ENCODE measurements around the gene COBL.

The COBL gene

DNA sequence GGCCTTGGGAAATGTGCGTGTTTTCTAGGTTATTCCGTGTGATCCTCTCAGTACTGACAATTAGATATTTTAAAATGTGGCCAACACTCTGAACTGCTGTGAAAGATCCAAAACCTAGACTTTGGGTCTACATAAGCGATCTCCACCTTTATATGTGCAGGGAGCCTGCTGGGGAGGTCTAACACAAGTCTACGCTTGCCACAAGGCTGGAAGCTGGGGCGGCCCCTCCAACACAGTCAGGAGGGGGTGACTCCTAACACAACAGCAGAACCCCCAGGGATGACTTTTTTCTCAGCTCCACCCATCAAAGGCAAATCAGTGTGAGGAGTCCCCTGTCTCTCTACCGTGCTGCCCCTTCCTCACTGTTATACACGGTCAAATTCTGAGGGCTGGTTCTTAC is 202.6 kb downstream of the COBL start:
- TF ChIP-seq, protein P1, sequence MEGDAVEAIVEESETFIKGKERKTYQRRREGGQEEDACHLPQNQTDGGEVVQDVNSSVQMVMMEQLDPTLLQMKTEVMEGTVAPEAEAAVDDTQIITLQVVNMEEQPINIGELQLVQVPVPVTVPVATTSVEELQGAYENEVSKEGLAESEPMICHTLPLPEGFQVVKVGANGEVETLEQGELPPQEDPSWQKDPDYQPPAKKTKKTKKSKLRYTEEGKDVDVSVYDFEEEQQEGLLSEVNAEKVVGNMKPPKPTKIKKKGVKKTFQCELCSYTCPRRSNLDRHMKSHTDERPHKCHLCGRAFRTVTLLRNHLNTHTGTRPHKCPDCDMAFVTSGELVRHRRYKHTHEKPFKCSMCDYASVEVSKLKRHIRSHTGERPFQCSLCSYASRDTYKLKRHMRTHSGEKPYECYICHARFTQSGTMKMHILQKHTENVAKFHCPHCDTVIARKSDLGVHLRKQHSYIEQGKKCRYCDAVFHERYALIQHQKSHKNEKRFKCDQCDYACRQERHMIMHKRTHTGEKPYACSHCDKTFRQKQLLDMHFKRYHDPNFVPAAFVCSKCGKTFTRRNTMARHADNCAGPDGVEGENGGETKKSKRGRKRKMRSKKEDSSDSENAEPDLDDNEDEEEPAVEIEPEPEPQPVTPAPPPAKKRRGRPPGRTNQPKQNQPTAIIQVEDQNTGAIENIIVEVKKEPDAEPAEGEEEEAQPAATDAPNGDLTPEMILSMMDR (IDR thresholded peaks at IDR 0.05), result no peak
- intact Hi-C loops (cut with DNase I; ENCODE audit: low total_unique reads), result no loop called here

DNA sequence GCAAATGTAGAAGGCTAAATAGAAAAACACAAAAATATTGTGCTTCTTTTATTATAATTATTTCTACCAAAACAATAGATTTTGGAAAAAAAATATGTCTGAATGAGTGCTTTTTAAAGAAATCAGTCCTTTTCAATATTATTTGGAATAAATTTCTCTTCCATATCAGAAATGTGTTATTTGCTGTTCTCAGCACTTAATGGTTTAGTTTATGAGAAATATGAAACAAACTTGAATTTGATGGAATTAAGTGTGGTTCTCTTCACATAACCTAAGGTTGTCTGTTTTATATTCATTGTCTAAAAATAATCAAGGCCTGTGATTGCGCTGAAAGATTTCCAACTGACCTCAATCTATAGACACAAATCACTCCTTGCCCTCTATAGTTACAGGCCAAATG is 203.0 kb downstream of the COBL start:
- no peaks in the 10 kb centered on the region for H3K36me3 ChIP-seq
- H3K27me3 ChIP-seq, result no peaks in the 10 kb centered on the region
- no peaks in the 10 kb centered on the region for H3K4me1 ChIP-seq
- peaks cover 0 to 3% (median 0%) of the 10 kb centered on the region in 3 donors for H3K9me3 ChIP-seq
- H3K27ac ChIP-seq, result no peak overlapping the region
- H3K4me3 ChIP-seq, result no peak overlapping the region
- TF ChIP-seq, protein P1 (IDR thresholded peaks at IDR 0.05), result no peak
- intact Hi-C loops (cut with DNase I; ENCODE audit: low total_unique reads), result no loop called here
- DNase-seq, result no peak

More for the DNA sequence above, 202.6 kb downstream of the COBL start:
- no peak for DNase-seq
- H3K9me3 ChIP-seq, result peaks cover 0 to 3% (median 0%) of the 10 kb centered on the region in 3 donors
- H3K4me3 ChIP-seq, result no peak overlapping the region
- H3K27me3 ChIP-seq, result no peaks in the 10 kb centered on the region
- no peaks in the 10 kb centered on the region for H3K4me1 ChIP-seq
- H3K27ac ChIP-seq, result no peak overlapping the region
- no peaks in the 10 kb centered on the region for H3K36me3 ChIP-seq

DNA sequence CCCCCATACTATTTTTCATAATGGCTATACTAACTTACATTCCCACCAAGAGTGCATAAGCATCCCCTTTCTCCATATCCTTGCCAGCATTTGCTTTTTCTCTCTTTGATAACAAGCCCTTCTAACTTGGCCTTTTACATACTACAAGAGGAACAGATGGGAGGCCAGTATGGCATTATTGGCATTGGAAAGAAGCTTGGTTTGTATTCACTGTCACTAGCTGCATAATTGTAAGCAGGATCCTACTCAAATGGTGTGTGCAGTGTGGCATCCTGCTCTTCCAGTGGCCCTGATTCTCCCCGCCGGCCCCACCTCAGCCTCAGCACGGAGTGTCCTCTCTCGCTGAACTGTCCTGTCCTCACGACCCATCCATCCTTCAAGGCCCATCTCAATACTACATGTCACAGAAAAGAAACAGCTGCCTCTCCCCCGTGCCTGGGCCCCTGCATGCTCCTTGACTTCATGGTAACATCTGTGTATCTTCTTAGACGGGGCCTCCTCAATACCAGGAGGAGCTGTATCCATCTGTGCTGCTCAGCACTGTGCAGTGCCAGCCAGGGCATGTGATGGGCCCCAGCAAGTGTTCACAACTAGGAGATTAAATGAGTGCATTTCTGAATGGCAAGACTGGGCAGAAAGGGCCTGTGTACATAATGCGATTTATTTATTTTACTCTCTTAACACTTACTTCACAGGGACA is 205.2 kb downstream of the COBL start:
- H3K4me3 ChIP-seq, result no peak overlapping the region
- intact Hi-C loops (cut with DNase I; ENCODE audit: low total_unique reads), result no loop called here
- peaks cover 0 to 3% (median 0%) of the 10 kb centered on the region in 3 donors for H3K9me3 ChIP-seq
- H3K27me3 ChIP-seq, result no peaks in the 10 kb centered on the region
- TF ChIP-seq, protein P1 (IDR thresholded peaks at IDR 0.05), result no peak
- no peaks in the 10 kb centered on the region for H3K36me3 ChIP-seq
- H3K27ac ChIP-seq, result no peak overlapping the region
- H3K4me1 ChIP-seq, result no peaks in the 10 kb centered on the region
- DNase-seq, result no peak

DNA sequence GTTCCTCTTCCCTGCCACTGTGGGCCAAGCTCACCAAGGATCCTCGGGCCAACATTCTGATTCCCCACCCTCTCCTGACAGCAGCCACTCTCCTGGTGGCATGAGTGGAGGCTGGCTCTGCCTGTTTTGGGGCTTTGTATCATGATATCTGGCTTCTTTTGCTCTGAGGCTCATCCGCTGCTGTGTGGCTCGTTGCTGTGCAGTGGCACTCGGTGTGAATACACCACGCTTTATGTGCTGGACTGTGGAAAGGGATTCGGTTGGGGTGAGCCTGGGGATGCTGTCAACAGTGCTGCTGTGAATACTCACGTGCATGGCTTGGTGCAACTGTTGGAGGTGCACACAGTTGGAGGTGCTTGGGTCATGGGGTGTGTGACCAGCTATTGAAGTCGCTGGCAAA is 208.5 kb downstream of the COBL start:
- no peaks in the 10 kb centered on the region for H3K9me3 ChIP-seq
- TF ChIP-seq, protein P1 (IDR thresholded peaks at IDR 0.05), result no peak

DNA sequence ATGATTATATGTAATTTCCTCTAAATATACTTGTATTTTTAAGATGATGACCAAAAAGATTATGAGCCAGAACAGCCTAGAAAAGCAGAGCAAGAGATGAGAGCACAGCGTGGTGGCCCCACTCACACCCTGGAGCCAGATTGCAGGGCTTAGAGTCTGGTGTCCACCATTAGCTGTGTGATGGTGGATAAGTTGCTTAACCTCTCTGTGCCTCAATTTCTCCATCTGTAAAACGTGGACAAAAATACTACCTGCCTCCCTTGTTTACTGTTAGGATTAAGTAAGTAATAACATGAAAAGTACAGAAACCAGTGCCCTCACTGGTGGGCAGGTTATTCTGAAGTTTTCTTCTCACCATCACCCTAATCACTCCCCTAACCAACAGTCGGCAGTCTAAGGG is 212.3 kb downstream of the COBL start:
- no peak overlapping the region for H3K27ac ChIP-seq
- intact Hi-C loops (cut with DNase I; ENCODE audit: low total_unique reads), result no loop called here
- H3K4me3 ChIP-seq, result no peak overlapping the region
- TF ChIP-seq, protein P1 (IDR thresholded peaks at IDR 0.05), result no peak
- H3K9me3 ChIP-seq, result no peaks in the 10 kb centered on the region
- H3K27me3 ChIP-seq, result no peaks in the 10 kb centered on the region
- no peak for DNase-seq
- no peaks in the 10 kb centered on the region for H3K36me3 ChIP-seq
- H3K4me1 ChIP-seq, result no peaks in the 10 kb centered on the region

More for the DNA sequence above, 208.5 kb downstream of the COBL start:
- intact Hi-C loops (cut with DNase I; ENCODE audit: low total_unique reads), result no loop called here
- H3K4me1 ChIP-seq, result no peaks in the 10 kb centered on the region
- no peak overlapping the region for H3K4me3 ChIP-seq
- DNase-seq, result no peak
- H3K27ac ChIP-seq, result no peak overlapping the region
- no peaks in the 10 kb centered on the region for H3K27me3 ChIP-seq
- H3K36me3 ChIP-seq, result no peaks in the 10 kb centered on the region
